Brain microvascular endothelial cell (primary cell): ENCODE data around the gene MMADHC.

Source experiments
- DNase-seq: peaks from one replicate; pipeline ENCODE4 v3.0.0-alpha.2; 2020
- H3K27ac ChIP-seq: fragments of 250-450 bp; sonication (Bioruptor Pico); 2 replicates; pipeline ENCODE4 v1.5.1; 2020; ENCODE audit warnings: mild to moderate bottlenecking, moderate library complexity
- H3K27me3 ChIP-seq: fragments of 250-450 bp; sonication (Bioruptor Pico); replicated peaks from 2 replicates; pipeline ENCODE4 v1.5.1; 2020; ENCODE audit warnings: mild to moderate bottlenecking
- H3K36me3 ChIP-seq: fragments of 250-450 bp; sonication (Bioruptor Pico); replicated peaks from 2 replicates; pipeline ENCODE4 v1.5.1; 2020; ENCODE audit warnings: mild to moderate bottlenecking
- H3K4me3 ChIP-seq: 2 replicates; pipeline ENCODE4 v1.5.1; 2011; ENCODE audit warnings: low read depth, mild to moderate bottlenecking, control low read depth, low read length, moderate library complexity
- in situ Hi-C: cut with HindIII; loops from 2 replicates; pipeline ENCODE4 v1.10.0; 2017; ENCODE audit warnings: low sequenced_read_pairs, low pct_ligation_motif_present
- TF ChIP-seq, protein P1 (sequence below): IDR thresholded peaks from 2 replicates; pipeline ENCODE4 v1.5.1; 2011; ENCODE audit warnings: low read depth, mild to moderate bottlenecking, moderate library complexity, low read length, control low read depth, inconsistent platforms; ENCODE audit errors: missing control alignments

MMADHC gene

DNA sequence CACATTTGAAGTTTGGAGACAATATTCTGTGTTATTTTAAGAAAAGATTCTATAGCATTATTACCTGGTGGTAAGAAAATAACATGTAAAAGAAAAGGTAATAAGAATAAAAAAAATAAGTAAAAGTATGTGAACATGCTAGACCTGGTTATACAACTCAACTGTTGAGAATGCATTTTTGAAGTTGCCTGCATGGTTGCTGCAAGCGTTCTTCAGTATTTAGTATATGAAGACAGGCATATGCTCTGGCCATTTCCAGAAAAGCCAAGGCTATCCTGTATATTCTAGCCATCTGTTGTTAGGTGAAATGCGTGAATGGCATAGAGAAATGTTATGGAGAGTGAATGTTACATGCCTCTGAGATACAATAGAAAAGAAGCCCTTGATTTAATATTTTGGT, 6.8 kb upstream of the MMADHC start:
- TF ChIP-seq, protein P1, sequence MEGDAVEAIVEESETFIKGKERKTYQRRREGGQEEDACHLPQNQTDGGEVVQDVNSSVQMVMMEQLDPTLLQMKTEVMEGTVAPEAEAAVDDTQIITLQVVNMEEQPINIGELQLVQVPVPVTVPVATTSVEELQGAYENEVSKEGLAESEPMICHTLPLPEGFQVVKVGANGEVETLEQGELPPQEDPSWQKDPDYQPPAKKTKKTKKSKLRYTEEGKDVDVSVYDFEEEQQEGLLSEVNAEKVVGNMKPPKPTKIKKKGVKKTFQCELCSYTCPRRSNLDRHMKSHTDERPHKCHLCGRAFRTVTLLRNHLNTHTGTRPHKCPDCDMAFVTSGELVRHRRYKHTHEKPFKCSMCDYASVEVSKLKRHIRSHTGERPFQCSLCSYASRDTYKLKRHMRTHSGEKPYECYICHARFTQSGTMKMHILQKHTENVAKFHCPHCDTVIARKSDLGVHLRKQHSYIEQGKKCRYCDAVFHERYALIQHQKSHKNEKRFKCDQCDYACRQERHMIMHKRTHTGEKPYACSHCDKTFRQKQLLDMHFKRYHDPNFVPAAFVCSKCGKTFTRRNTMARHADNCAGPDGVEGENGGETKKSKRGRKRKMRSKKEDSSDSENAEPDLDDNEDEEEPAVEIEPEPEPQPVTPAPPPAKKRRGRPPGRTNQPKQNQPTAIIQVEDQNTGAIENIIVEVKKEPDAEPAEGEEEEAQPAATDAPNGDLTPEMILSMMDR: no peak
- no peaks in the 10 kb centered on the region for H3K27me3 ChIP-seq
- no peak overlapping the region for H3K27ac ChIP-seq
- no peak overlapping the region for H3K4me3 ChIP-seq
- H3K36me3 ChIP-seq: no peaks in the 10 kb centered on the region
- in situ Hi-C loops: no loop called here
- no peak for DNase-seq

DNA sequence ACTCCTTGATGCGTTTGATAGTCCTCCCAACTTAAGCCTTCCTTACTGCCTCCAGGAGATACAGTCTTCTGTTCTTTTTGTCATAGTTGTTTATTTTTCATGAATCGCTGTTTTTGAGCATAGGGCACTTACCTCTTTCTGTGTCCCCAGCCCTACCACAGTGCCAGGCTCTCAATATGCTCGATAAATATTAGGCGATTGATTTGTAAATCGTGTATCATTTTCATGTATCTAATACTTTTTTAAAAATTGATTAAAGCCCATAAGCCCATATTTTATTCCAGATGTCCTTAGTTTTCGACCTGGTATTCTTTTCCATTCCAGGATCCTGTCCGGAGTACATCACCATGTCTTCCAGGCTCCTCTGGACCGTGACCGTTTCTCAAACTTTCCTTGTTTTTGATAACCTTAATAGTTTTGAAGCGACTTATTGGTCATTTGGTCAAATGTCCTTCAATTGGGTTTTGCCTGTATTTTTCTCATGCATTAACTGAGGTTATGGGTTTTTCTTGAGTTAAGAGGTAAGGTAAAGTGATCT, 444 bp upstream of the MMADHC start:
- peaks cover 10% of the 10 kb centered on the region for H3K36me3 ChIP-seq
- H3K27ac ChIP-seq: peak overlapping the region; percentile 99
- peak overlapping the region; percentile 94 for H3K4me3 ChIP-seq
- in situ Hi-C loops: no loop called here
- DNase-seq: no peak
- TF ChIP-seq, protein P1: no peak
- no peaks in the 10 kb centered on the region for H3K27me3 ChIP-seq

GRCh38 chr2:149586898-149587219, 716 bp downstream of the MMADHC start:
- DNase-seq: no peak
- Histone ChIP-seq H3K36me3 (peaks cover 17% of the 10 kb centered on the region), H3K27ac (peak overlapping the region; percentile 99), H3K4me3 (peak overlapping the region; percentile 94), H3K27me3 (no peaks in the 10 kb centered on the region)
- in situ Hi-C loops: no loop called here
- TF ChIP-seq, protein P1: no peak

- H3K27ac ChIP-seq: no peak overlapping the region
- in situ Hi-C loops: no loop called here
Observed at GRCh38 chr2:149586063-149586462, 1.5 kb downstream of the MMADHC start.

DNA sequence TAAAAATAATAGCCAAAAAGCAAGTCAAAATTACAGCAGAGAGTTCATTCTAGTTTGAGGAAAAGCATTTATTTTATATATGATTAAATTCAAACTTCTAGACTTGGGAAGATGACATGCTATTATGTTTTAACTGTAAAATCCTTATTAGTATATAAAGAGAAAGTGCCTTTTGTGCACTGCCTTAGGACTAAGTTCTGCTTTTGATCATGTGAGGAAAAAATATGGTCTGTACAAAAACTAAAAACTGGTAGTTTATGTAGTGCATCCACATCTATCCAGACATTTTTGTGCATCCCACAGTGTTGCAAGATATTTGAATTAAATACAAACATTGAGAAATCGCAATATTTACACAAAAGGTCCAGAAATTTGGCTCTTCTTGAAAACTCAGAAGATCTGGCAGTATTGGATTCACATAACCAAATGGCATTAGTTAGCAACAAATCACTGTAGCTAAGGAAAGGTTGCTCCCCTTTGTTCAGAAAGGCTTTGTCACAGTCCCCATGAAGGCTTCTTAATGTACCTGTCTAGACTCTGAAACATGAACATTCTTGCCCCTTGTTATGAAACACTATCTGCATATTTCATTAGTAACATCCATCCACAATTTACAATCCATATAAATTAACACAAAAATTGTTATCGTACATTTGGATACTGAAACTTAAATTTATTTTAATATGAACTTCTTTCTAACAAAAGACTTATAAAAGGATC, 2.2 kb downstream of the MMADHC start:
- in situ Hi-C loops: no loop called here
- Histone ChIP-seq H3K27ac (no peak overlapping the region), H3K27me3 (no peaks in the 10 kb centered on the region), H3K36me3 (peaks cover 27% of the 10 kb centered on the region), H3K4me3 (peak overlapping the region; percentile 18)
- DNase-seq: no peak
- TF ChIP-seq, protein P1: no peak

More at GRCh38 chr2:149586063-149586462, 1.5 kb downstream of the MMADHC start:
- Histone ChIP-seq H3K36me3 (peaks cover 22% of the 10 kb centered on the region), H3K4me3 (peak overlapping the region; percentile 94), H3K27me3 (no peaks in the 10 kb centered on the region)
- TF ChIP-seq, protein P1: no peak
- DNase-seq: no peak
